A549 (cell line): ENCODE data around the gene RANGRF.

Experiments used
- BHLHE40 ChIP-seq: IDR thresholded peaks from 2 replicates; pipeline ENCODE4 v1.6.1; 2012; ENCODE audit warnings: low read depth, low read length, inconsistent platforms
- CHD2 ChIP-seq: fragments of 150-350 bp; IDR thresholded peaks from 2 replicates; pipeline ENCODE4 v1.6.1; 2014; ENCODE audit warnings: low read length; ENCODE audit not compliant: partially characterized antibody
- CTCF ChIP-seq: fragments of >200 bp; sonication (Bioruptor Twin); formaldehyde crosslinking; IDR thresholded peaks from 3 replicates; pipeline ENCODE4 v1.5.1; 2016
- KDM5A ChIP-seq: fragments of 200-600 bp; sonication (generic); IDR thresholded peaks from 2 replicates; pipeline ENCODE4 v1.6.1; 2016; ENCODE audit warnings: antibody characterized with exemption, mild to moderate bottlenecking

GRCh38 chr17:8255499-8255898 lies 33.0 kb upstream of the RANGRF start:
- TF ChIP-seq CTCF (no peak), BHLHE40 (no peak), CHD2 (no peak), KDM5A (no peak)
